ENCODE measurements around the gene EFCAB6.

DNA sequence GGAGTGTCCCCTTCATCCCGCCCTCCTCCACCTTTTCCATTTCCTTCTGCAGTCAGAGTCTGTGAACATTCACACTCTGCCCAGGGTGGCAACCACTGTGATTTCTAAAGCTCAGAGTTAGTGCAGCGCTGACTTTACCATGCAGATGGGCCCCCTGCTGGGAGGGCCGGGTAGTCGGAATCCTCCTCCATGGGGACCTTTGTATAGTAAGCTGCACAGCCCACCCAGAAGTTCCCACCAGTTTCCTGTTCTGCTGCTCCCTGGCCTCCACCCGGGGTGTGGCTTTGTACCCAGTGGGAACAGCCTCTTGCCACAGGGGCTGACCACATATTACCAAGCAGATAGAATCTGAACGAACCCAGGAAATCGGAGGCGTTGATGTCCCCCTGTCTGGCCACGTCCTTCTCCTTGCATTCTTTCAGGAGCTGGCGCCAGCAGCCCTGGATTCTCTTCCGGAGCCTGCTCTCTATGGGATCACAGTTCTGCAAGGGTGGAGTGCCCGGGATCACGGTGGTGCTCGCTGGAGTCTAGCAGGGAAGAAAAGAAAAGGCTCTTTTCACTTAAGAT is 275.0 kb downstream of the EFCAB6 start:
- TF ChIP-seq, protein P1, sequence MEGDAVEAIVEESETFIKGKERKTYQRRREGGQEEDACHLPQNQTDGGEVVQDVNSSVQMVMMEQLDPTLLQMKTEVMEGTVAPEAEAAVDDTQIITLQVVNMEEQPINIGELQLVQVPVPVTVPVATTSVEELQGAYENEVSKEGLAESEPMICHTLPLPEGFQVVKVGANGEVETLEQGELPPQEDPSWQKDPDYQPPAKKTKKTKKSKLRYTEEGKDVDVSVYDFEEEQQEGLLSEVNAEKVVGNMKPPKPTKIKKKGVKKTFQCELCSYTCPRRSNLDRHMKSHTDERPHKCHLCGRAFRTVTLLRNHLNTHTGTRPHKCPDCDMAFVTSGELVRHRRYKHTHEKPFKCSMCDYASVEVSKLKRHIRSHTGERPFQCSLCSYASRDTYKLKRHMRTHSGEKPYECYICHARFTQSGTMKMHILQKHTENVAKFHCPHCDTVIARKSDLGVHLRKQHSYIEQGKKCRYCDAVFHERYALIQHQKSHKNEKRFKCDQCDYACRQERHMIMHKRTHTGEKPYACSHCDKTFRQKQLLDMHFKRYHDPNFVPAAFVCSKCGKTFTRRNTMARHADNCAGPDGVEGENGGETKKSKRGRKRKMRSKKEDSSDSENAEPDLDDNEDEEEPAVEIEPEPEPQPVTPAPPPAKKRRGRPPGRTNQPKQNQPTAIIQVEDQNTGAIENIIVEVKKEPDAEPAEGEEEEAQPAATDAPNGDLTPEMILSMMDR (conservative IDR thresholded peaks at IDR 0.05; ENCODE audit: low read length), result peak; percentile 65
- TF ChIP-seq EZH2phosphoT487 (IDR thresholded peaks at IDR 0.05; ENCODE audit: borderline replicate concordance, low read depth, low read length), result no peak
